ENCODE results near the gene TPD52L1.

Gene TPD52L1

DNA sequence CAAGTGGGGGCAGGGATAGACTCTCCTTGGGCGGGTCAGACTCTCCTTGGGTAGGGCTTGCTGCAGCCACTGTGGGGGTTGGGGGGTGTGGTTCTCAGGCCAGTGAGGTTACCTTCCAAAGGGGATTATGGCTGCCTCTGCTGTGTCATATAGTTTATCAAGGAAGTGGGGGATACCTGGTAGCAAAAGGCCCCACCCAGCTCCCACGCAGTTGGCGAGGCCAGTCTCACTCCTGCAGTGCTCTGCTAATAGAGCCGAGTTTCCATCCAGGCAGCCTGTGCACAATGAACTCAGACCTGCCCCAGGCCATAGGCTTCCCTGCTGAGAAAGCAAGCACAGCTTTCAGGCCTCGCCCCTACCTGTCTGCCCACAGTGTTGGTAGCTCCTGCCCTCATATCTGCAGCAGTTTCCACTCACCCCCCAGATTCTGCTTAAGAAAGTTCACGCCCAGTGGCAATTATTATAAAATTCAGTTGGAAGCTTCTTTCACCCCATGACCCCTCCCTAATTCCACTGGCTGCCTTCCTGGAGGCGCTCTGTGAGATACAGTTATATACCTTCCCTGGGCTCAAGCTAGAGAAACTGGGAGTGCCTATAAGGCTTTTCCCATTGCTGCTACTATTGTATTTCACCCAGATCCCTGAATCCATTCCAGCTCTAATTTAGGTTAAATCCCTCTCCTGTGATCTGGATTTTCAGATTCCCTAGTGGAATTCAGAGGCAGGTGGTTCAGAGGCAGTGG lies 92.1 kb downstream of the TPD52L1 start:
- DNase-seq = no peak

DNA sequence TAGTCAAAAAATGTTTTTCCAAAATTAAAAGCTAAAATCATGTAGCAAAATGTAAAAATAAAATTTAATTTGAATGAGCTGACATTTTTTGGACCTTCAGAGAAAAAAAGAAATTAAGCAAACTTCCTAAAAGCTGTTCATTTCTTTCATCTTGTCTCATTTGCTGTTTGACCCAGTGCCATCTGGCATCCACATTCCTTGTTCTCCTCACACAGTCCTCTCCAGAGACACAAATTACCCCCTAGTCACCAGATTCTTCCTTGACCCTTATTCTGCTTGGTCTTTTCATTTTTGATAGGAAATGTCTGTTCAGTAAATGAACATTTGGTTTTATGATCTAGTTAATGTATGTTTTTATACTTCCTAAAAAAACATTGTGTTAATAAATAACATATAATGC lies 93.0 kb downstream of the TPD52L1 start:
- no peak for DNase-seq

DNA sequence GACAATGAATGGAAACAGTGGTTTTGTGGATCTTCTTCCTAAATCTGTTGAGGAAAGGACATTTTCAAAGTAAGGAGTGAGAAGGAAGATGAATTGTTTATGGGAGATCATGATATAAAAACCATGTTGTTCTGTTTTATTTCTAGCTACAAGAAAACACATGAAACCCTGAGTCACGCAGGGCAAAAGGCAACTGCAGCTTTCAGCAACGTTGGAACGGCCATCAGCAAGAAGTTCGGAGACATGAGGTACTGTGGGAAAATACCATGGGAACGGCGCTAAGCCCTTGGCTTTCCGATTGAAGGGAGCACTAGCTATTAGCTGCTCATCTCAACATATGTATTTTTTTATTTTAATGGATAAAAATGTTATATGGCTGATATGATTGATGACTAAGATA lies 94.6 kb downstream of the TPD52L1 start:
- DNase-seq = no peak

DNA sequence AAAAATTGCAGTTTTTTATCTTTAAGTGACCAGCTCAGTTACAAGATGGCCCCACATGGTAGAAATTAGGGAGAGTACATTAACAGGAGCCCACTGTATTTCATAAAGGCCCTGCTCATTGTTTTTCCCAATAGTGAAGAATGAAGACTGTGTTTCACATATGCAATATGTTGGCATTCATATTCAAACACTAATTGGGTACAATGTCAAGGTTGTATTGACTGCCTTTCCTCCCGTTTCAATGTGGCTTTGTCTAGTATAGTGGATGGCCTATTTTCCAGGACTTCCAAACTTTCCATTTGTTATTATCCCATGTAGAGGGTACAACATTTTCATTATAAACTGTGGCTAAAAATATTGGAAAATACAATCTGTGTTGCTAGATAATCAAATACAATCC lies 96.9 kb downstream of the TPD52L1 start:
- no peak for DNase-seq

DNA sequence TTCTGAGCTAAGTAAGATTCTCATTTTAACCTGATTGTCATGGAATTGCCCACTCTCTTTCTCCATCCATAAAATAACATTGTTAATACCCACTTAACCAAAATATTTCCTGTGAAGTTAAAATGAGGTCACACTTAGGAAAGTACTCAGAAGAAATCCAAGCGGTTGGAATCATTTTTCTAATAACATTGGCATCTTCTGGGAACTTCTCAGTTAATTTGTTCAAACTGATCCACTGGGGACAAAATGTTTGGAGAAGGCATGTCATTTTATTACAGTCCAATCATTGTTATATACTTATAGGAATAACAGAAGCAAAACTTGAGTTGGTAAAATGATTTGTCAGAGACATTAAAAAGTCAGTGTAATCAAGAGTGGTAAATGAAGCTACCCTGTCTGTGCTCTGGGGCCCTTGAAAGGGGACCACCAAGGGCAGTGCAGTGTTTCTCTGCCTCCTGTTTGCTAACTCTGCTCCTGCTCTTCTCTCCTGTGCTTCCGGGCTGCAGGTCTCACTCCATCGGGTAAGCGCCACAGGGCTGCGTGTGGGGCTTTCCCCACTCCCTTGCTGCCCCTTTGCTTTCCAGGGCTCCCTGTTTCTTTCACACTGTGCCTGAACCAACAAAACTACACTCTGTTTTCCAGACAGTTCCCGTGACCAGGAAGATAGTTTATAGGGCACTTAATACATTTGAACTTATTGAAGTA lies 98.1 kb downstream of the TPD52L1 start:
- no peak for DNase-seq

DNA sequence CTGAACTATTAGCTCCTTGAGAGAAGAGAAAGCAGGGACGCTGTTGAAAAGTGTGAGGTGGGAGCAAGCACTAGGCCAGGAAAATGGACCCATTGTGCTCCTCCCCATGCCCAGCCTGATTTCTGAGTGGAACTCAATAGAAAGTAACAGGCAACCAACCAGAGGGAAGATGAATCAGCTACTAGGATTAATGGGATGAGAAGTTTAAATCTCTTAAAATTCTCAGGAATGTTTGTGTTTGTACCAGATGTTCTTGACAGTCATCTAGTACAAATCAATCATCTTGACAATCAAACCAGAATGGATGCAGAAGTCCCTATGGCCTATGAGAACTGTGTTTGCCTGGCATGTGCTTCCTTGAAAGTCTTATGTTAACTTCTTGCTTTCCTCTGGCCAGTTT lies 99.3 kb downstream of the TPD52L1 start:
- DNase-seq = no peak

DNA sequence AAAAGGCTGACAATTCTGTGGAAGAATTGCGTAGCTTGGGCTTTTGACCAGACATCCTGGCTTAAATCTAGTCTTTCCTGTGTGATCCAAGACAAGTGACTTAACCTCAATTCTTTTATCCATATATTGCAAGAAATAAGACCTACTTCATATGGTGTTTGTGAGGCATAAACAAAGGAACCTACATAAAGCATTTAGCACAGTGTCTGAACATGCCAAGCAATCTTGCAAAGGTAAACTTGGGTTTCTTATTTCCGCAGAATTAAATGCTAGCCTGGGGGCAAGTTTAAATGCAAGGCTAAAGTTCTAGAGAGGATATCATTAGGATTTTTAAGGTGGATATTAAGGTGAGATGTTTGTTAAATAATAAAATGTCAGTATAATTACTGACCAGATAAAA lies 100.3 kb downstream of the TPD52L1 start:
- no peak for DNase-seq

DNA sequence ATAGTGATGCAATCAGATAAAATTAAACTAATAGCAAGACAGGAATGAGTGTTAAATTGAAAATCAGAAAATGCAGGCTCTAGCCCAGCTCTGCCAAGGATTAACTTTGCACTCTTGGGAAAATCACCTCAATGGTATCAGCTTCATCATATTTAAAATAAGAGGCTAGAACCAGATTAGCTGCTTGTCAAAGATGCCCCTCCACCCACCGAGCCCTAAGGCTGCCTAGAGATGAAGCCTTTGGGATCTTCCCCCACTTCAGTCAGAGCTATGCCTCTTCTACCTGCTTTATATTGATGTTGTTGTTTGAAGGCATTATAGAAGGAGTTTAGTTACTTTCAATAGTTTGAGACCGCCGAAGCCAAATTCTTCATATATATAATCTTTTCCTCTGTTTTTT lies 100.7 kb downstream of the TPD52L1 start:
- no peak for DNase-seq

DNA sequence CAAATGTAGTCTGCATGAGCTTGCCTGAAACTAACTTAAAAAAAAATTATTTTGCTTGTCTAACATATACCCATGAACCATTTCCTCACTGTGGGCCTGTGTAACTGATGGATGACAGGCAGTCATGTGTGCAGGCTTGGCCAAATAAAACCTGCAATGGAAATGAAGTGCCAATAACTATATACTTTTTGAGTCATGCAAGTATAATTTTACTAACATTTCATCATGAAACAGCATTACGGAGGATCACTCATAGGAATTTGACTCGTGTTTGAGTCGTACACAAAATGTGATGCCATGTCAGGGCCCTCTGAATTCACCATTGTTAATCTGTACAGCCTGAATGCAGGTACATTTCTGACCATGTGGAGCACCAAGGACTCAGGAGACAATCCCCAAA lies 101.6 kb downstream of the TPD52L1 start:
- no peak for DNase-seq

DNA sequence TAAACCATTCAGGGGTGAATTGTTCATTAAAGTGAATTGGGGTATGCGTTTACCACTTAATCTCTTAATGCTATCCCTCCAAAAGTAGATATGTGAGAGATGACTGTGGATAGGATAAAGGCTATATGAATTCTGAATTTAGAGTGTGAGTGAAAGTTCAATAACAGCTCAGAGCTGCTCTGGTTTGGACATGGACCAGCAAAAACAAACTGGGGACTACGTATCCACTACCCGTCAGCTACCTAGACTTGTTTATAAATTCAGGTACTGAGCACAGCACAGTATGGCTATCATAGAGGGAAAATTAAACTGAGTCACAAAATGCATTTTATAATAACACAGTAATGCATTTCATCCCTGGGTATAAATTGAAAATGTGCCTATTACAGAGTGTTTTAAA lies 103.8 kb downstream of the TPD52L1 start:
- DNase-seq = no peak

DNA sequence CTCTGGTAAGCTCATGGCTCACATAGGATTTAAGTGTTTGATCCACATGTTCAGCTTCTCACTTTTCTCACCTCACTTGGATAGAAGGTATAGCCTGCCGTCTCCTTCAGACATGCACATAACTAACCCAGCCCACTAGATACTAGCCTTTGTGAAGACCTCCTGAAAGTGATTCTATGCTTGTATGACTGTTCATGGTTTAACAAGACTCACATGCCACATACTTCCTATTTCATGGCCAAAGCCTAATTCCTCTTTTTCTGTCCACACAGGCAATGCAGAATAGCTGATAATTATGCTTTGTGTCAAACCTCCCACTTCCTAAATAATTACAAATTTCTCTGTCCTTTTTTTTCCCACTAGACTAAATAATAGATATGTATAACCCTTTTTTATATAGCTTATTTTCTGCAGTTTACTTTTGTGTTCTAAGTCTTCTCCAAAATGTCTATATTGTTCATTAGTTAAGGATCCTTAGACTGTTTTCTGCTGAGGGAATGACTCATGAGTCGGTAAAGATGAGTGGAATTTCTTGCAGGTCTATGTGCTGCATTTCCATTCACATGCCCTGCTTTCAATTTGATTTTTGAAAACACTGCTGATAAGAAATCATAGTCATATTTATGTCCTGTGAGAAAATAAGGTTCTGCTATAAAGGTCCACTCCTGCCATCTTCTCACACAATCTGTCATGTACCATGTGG lies 105.2 kb downstream of the TPD52L1 start:
- DNase-seq = no peak

DNA sequence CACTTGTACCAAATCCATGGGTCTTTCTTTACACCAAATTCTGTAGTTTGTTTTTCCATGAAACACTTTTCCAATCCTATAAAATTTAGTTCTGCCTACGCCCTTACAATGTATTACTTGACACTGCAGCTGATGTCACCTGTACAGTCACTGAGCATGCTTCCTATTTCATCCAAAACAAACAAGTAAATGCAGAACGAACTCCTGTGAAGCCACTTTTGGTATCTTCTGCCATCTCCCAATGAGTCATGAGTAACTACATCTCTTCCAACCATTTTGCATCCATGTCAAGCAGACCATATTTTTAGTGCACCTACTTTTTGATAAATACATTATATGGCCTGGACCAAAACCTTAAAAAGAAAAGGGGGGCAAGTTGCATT lies 105.8 kb downstream of the TPD52L1 start:
- DNase-seq = no peak

DNA sequence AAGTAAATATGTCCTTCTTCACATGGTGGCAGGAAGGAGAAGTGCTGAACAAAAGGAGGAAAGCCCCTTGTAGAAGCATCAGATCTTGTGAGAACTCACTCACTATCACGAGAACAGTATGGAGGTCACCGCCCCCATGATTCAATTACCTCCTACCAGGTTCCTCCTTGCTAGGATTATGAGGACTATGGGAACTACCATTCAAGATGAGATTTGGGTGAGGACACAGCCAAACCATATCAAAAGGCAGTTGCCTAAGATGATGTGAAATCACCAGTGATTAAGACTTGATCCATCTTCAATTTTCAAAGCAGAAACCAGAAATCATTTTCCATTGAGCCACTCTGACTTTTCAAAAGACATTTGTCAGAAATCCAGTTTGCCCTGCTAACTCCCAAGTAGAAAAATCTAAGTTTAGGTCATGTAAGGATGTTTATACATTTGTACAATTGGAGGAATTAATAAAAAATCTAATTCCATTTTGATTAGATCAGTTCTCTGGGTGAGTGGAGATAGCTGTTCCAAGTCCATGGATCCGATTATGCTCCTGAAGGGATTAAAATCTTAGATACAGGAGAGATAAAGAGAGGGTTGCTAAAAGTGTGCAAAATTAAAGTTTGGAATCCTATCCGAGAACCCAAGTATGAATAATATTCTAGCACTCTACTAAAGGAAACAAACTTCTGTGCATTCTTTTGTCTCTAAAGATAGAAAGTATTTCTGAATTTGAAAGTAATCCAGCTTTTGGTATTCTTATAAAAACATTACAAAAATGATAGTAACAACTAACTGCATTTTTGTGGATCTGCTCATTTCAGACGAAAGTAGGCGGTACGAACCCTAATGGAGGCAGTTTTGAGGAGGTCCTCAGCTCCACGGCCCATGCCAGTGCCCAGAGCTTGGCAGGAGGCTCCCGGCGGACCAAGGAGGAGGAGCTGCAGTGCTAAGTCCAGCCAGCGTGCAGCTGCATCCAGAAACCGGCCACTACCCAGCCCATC lies 108.7 kb downstream of the TPD52L1 start:
- DNase-seq = no peak

DNA sequence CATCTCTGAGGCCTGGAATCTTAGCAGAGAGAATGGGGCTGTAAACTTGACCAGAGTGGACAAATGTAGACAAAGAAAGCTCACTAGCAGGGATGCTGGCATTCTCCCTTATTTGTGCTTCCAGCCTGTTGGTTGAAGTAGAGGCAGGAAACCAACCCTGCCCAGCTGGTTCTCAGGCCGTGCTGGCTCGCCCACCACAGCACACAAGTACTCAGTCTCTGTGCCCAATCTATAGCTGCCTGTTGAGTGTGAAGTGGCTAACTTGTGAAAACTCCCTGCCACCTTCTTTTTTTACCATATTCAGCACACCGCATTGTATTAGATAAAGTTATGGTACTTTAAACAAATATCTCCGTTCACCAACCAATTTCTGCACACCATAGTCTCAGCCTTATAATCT lies 110.9 kb downstream of the TPD52L1 start:
- DNase-seq = no peak

DNA sequence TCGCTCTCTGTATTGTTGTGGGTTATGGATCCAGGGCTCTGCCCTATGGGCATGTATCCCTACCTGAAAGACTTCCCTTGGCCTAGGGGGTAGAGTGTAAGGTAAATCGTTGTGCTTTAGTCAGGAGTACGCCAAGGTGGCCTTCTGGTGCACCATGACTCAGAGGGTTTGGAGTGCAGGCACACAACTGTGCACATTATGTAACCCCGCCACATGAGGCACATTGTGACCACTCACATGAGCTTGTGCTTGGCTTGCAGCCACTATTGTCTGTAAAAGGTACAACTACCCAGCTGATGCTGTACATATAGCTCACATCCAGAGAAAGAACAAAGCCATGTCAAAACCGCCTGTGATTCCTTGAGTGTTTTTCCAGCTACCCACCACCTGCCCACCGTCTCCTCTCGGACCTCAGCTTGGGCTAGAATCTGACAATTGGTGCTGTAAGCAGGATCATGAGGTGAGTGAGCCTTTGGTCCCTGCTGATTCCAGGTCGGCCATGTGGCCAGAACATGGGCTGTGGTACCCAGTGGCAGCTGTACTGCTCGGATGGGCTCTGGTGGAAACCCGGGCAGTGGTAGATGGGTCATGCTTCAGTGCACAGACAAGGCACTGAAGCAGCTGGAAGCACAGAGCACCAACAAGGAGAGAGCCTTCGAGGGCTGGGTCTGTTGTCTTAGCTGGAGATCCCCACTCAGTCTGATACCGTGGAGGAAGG lies 114.4 kb downstream of the TPD52L1 start:
- no peak for DNase-seq

DNA sequence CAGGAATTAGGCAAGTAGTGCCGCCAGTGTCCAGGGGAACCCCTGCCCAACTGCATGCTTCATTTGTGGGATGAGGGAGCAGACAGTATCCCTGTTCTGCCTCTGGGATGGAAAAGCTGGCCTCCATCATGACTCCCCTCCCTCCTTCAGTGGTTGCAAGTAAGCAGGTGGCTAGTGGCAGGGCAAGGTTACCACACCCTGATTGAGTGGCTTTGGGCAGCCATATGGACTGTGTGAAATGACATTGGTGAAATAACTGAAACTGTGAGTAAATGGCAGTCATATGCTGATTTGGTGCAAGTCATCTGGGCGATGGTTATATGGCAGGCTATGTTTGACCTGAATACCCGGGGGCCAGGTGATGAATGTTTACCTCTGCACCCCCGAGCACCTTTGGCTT lies 115.2 kb downstream of the TPD52L1 start:
- no peak for DNase-seq

DNA sequence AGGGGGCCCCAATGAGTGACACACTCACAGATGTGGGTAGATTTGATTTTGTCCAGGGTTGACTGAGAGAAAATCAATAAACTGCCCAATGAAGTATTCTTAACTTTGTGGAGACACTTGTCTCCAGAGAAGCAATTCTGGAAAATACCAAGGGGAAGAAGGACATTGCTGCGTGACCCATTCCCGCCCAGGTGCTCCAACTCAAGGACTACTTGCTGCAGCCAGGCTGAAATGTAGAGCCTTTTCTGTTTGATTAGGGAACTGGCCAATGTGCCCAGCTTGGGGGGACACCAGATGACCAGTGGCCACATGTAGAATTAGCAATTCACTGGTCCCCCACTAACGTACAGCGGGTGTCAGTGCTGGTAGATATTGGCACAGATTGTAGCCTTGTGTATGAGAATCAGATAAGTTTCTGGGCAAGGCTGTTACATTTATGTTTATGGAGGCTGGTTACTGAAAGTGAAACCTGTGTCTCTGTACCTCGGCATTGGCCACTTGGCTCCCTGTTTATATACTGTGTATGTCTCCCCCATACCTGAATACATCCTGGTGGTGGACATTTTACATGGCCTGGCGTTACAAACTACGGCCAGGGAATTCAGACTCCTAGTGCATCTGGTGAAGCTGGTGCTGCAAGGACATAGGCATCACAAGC lies 115.9 kb downstream of the TPD52L1 start:
- DNase-seq = no peak

DNA sequence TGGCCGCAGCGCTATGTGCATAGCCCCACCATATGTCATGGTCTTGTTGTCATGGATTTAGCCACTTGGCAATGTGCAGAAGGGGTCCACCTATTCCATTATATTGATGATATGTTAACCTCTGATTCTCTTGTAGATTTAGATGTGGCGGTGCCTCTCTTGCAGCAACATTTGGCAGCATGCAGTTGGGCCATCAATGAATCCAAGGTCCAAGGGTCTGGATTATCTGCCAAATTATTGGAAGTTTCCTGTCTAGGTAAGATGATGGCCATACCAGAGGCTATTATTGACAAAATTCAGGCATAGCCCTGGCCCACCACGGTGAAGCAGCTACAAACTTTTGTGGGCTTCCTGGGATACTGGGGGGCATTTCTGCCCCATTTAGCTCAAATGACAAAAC lies 116.8 kb downstream of the TPD52L1 start:
- DNase-seq = no peak

DNA sequence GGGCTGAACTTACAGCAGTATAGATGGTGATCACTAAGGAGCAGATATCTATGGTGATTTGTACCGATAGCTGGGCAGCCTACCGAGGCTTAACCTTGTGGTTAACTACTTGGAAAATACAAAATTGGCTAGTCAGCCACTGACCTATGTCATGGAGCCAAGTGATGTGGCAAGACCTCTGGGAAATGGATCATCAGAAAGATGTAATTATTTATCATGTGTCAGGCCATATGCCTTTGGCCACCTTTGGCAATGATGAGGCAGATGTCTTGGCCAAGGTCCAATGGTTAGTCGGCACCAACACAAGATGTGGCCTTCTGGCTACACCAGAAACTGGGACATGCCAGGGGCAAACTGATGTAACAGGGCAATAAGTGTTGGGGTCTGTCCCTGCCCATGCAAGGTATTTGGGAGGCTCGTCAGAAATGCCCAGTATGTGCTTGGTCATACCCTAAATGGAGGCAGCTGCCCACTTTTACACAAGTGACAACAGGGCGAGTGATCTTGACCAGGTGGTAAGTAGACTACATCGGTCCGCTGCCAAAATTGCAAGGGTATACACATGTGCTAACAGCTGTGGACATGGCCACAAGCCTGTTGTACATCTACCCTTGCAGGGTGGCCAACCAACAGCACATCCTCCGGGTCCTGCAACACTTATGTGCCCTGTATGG lies 118.0 kb downstream of the TPD52L1 start:
- no peak for DNase-seq

DNA sequence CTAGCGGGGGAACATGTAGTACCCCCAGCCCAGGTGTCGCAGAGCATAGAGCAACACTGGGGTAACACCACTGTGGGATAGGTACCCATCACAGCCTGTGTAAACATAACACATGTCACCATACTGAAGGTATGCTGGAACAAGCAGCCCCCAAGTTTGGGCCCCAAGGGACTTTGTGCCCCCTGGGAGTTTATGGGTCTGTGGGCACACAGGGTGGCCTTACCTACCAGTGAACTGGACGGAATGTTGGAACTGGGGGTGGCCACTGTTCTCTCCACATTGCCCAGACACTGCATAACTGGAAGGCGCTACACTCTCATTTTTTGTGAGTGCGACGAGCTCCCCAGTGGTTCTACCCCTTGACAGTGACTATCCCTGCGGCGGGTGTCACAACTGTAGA lies 119.7 kb downstream of the TPD52L1 start:
- no peak for DNase-seq

DNA sequence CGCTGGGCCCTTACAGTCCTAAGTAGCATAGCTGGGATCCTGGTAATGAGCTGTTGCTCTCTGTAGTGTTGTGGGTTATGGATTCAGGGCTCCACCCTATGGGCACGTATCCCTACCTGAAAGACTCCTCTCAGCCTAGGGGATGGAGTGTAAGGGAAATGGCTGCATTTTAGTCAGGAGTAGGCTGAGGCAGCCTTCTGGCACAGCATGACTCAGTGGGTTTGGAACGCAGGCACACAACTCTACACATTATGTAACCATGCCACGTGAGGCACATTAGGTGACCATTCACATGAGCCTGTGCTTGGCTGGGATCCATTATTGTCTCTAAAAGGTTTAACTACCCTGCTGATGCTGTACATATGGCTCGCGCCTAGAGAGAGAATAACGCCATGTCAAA lies 120.4 kb downstream of the TPD52L1 start:
- no peak for DNase-seq

Measured in T-helper 1 cell (primary cell).